Glutamatergic neuron (in vitro differentiated cells): ENCODE results near the gene KDM4F. TPM values are rescaled to one million over a fixed set of nuclear protein-coding genes. Genes with fewer than 3 reads are reported as not detected.
"Not testable (repeated sequence)": the region's sequence is repeated elsewhere in the genome, so short reads cannot be mapped to it uniquely, and the experiment has no call there.

Experiments
- DNase-seq: peaks from one replicate; pipeline ENCODE4 v3.0.0; 2022
- H3K27ac Mint-ChIP-seq: one replicate; pipeline ENCODE4 v1.8.0; 2020; ENCODE audit warnings: mild to moderate bottlenecking, mixed read lengths, inconsistent platforms; ENCODE audit not compliant: unreplicated experiment
- H3K27me3 Mint-ChIP-seq: one replicate; pipeline ENCODE4 v1.8.0; 2020; ENCODE audit warnings: mild to moderate bottlenecking, moderate library complexity, mixed read lengths, inconsistent platforms; ENCODE audit not compliant: unreplicated experiment
- H3K36me3 Mint-ChIP-seq: one replicate; pipeline ENCODE4 v1.8.0; 2020; ENCODE audit warnings: mild to moderate bottlenecking, mixed read lengths, inconsistent platforms; ENCODE audit not compliant: unreplicated experiment
- H3K4me1 Mint-ChIP-seq: one replicate; pipeline ENCODE4 v1.8.0; 2020; ENCODE audit warnings: mild to moderate bottlenecking, low read depth, mixed read lengths, inconsistent platforms; ENCODE audit not compliant: unreplicated experiment
- H3K4me3 Mint-ChIP-seq: one replicate; pipeline ENCODE4 v1.8.0; 2020; ENCODE audit warnings: mild to moderate bottlenecking, mixed read lengths, inconsistent platforms; ENCODE audit not compliant: unreplicated experiment
- H3K9me3 Mint-ChIP-seq: one replicate; pipeline ENCODE4 v1.8.0; 2020; ENCODE audit warnings: mild to moderate bottlenecking, moderate library complexity, mixed read lengths, inconsistent platforms; ENCODE audit not compliant: unreplicated experiment
- total RNA-seq: library from RNA; stranded (reverse); fragmentation: NEBNext Ultra II Directional; extraction: Animal tissue kit (Norgen Biotek cat#: 25700); gene quantifications from one replicate; pipeline ENCODE4 v1.2.1, GENCODE V29; 2021; ENCODE audit not compliant: unreplicated experiment
- TF ChIP-seq, protein P1 (sequence below): fragments of 200-600 bp; sonication (generic); IDR thresholded peaks from one replicate; pipeline ENCODE4 v1.5.0; 2021; ENCODE audit not compliant: partially characterized antibody, unreplicated experiment

Gene KDM4F
- total RNA-seq, 1 donor from 2014 or later, result 0.39 TPM

DNA sequence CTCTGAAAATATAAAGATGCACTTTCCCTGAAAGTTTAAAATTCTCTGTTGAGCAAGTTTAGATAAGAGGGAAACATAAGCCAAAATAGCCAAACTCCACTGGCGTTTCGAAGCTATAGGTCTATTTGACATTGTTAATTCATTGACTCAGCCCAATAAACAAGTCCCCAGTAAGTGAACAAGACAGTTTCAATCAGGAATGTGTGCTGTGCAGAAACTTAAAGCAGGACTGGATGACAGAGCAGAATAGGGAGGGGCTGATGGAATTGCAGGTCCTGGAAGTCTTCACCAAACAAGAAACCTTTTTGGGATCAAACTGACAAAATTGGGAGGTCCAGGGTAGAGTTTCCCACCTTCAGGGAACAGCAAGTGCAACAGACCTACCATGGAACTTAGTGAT, 33.1 kb upstream of the KDM4F start:
- TF ChIP-seq, protein P1, sequence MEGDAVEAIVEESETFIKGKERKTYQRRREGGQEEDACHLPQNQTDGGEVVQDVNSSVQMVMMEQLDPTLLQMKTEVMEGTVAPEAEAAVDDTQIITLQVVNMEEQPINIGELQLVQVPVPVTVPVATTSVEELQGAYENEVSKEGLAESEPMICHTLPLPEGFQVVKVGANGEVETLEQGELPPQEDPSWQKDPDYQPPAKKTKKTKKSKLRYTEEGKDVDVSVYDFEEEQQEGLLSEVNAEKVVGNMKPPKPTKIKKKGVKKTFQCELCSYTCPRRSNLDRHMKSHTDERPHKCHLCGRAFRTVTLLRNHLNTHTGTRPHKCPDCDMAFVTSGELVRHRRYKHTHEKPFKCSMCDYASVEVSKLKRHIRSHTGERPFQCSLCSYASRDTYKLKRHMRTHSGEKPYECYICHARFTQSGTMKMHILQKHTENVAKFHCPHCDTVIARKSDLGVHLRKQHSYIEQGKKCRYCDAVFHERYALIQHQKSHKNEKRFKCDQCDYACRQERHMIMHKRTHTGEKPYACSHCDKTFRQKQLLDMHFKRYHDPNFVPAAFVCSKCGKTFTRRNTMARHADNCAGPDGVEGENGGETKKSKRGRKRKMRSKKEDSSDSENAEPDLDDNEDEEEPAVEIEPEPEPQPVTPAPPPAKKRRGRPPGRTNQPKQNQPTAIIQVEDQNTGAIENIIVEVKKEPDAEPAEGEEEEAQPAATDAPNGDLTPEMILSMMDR, result no peak
- Mint-ChIP-seq H3K4me3 (no peak overlapping the region), H3K27me3 (no peaks in the 10 kb centered on the region), H3K9me3 (no peaks in the 10 kb centered on the region), H3K4me1 (no peaks in the 10 kb centered on the region), H3K27ac (no peak overlapping the region), H3K36me3 (no peaks in the 10 kb centered on the region)
- no peak for DNase-seq

DNA sequence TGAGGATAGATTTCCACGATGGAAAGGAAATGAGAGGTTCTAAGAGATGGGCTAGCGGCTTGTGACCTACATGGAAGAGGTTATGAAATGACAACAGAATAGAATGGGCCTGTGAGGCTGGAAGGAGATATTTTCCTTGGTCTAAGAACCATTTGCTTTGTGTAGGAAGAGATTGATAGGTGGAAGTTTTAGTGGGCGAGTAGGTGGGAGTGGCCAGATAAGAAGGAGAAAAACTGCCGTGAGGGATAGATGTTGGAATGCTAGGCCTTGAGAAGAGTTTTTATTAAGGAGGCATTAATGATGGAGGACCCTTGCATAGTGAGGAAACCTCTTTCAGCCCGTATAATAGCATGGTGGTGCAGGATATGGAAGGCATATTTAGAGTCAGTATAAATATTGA, 27.8 kb upstream of the KDM4F start:
- not testable (repeated sequence) for H3K27me3 Mint-ChIP-seq, H3K4me3 Mint-ChIP-seq

DNA sequence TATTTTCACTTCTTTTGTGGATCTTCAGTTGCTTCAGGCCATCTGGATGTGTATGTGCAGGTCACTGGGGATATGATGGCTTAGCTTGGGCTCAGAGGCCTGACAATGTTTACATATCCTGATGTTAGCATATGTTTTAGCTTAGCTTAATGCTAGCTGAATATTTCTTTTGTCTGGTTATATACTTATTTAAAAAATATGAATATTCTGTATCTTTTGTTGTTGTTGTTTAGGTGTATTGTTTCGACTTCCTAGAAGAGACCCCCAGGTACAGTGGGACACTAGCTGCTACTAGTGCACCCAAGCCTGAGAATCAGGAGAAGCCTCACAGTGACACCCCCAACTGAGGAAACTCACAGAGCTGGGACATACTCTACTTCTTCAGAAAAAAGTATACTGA, 24.3 kb upstream of the KDM4F start, which contains the start of gene KDM4E:
Gene KDM4E (plus strand): TSS at position 301 of the 400 bp plus-strand sequence. CDS start 300 bp downstream, outside the sequence.
- no peak within 1 kb of the TSS for H3K4me3 Mint-ChIP-seq
- H3K4me1 Mint-ChIP-seq, result no peaks in the 10 kb centered on the region
- TF ChIP-seq, protein P1, result no peak
- peaks cover 2% of the 10 kb centered on the region for H3K9me3 Mint-ChIP-seq
- H3K27ac Mint-ChIP-seq, result no peak within 1 kb of the TSS
- H3K27me3 Mint-ChIP-seq, result peaks cover 2% of the 10 kb centered on the region
- no peaks in the 10 kb centered on the region for H3K36me3 Mint-ChIP-seq
- DNase-seq, result no peak

More for the DNA sequence above, 27.8 kb upstream of the KDM4F start:
- not testable (repeated sequence) for DNase-seq, H3K4me1 Mint-ChIP-seq, H3K36me3 Mint-ChIP-seq, H3K9me3 Mint-ChIP-seq, H3K27ac Mint-ChIP-seq

DNA sequence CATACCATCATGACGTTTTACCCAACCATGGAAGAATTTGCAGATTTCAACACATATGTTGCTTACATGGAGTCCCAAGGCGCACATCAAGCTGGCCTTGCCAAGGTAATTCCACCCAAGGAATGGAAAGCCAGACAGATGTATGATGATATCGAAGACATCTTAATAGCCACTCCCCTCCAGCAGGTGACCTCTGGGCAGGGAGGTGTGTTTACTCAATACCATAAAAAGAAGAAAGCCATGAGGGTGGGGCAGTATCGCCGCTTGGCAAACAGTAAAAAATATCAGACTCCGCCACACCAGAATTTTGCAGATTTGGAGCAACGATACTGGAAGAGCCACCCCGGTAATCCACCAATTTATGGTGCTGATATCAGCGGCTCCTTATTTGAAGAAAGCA, 23.6 kb upstream of the KDM4F start:
- not testable (repeated sequence) for DNase-seq, H3K27me3 Mint-ChIP-seq, H3K4me3 Mint-ChIP-seq, H3K4me1 Mint-ChIP-seq, H3K36me3 Mint-ChIP-seq, H3K27ac Mint-ChIP-seq, H3K9me3 Mint-ChIP-seq

DNA sequence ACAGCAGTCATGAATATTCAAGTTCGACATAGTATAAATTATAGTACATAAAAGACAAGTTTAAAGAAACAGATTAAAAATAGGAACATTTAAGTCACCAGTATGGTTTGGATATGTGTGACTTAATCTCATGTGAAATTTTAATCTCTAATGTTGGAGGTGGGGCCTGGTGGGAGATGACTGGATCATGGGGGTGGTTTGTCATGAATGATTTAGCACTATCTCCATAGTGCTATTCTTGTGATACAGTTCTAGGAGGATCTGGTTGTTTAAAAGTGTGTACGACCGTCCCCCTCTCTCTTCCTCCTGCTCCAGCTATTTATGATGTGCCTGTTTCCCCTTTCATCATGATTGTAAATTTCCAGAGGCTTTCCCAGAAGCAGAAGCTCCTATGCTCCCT, 20.9 kb upstream of the KDM4F start:
- H3K9me3 Mint-ChIP-seq, result peaks cover 2% of the 10 kb centered on the region
- H3K27me3 Mint-ChIP-seq, result peaks cover 2% of the 10 kb centered on the region
- no peak for DNase-seq
- no peak overlapping the region for H3K27ac Mint-ChIP-seq
- no peaks in the 10 kb centered on the region for H3K36me3 Mint-ChIP-seq
- no peaks in the 10 kb centered on the region for H3K4me1 Mint-ChIP-seq
- no peak overlapping the region for H3K4me3 Mint-ChIP-seq
- TF ChIP-seq, protein P1, result no peak

DNA sequence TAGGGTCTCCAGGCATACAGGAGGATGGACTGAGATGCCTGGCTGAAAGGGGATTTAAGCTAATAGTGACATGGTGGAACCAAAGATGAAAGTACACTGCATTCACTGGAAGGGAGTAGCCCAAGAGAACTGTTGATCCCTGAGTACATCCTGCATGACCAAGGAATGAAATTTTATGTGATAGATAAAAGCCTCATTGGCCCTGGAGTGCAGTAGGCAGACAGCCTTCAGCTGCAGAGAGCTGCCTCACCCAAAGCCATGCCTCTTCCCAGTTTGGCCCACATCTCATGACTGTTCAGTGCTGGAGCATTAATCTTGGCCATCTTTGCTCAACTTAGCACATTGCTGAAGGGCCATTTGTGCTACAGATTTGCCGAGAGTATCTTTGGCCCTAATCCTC, 16.2 kb upstream of the KDM4F start:
- TF ChIP-seq, protein P1, result no peak
- H3K36me3 Mint-ChIP-seq, result no peaks in the 10 kb centered on the region
- DNase-seq, result no peak
- H3K4me1 Mint-ChIP-seq, result no peaks in the 10 kb centered on the region
- H3K9me3 Mint-ChIP-seq, result no peaks in the 10 kb centered on the region
- H3K27ac Mint-ChIP-seq, result no peak overlapping the region
- no peak overlapping the region for H3K4me3 Mint-ChIP-seq
- H3K27me3 Mint-ChIP-seq, result no peaks in the 10 kb centered on the region
